OCI-LY3 (cell line): ENCODE results near the gene PLA2G4F.
A peak's percentile ranks its signal among the peaks of the same experiment; 100 is the strongest.

ENCODE experiments used
- H2AFZ ChIP-seq: fragments of 200-600, 300-600 bp; shearing (Covaris generic); 2 replicates; pipeline ENCODE4 v1.6.0; 2014; ENCODE audit warnings: antibody characterized with exemption, low read depth, low read length
- H3K27ac ChIP-seq: fragments of 200-600, 300-600 bp; sonication (generic); 2 replicates; pipeline ENCODE4 v1.5.1; 2014; ENCODE audit warnings: mild to moderate bottlenecking, low read length, moderate library complexity, mixed read lengths
- H3K27me3 ChIP-seq: fragments of 200-600, 300-600 bp; sonication (generic); 2 replicates; pipeline ENCODE4 v1.6.1; 2014; ENCODE audit warnings: low read depth, low read length, mixed read lengths
- H3K36me3 ChIP-seq: fragments of 200-600, 300-600 bp; sonication (generic); replicated peaks from 2 replicates; pipeline ENCODE3; 2014; ENCODE audit warnings: low read depth, low read length, mixed read lengths
- H3K4me1 ChIP-seq: fragments of 300-600, 200-600 bp; sonication (generic); 2 replicates; pipeline ENCODE4 v1.6.1; 2014; ENCODE audit warnings: low read length, mixed read lengths
- H3K4me2 ChIP-seq: fragments of 200-600, 300-600 bp; sonication (generic); 2 replicates; pipeline ENCODE4 v1.6.1; 2014; ENCODE audit warnings: low read length, mixed read lengths
- H3K4me3 ChIP-seq: fragments of 300-600, 200-600 bp; sonication (generic); 2 replicates; pipeline ENCODE4 v1.5.1; 2014; ENCODE audit warnings: antibody characterized with exemption, mild to moderate bottlenecking, low read length, moderate library complexity
- H3K79me2 ChIP-seq: fragments of 300-600, 200-600 bp; shearing (Covaris generic); 2 replicates; pipeline ENCODE4 v1.6.1; 2014; ENCODE audit warnings: mild to moderate bottlenecking, low read length, mixed read lengths
- H3K9ac ChIP-seq: fragments of 300-600, 200-600 bp; shearing (Covaris generic); 2 replicates; pipeline ENCODE4 v1.6.0; 2014; ENCODE audit warnings: mild to moderate bottlenecking, low read length, moderate library complexity
- H3K9me3 ChIP-seq: fragments of 200-600, 300-600 bp; shearing (Covaris generic); 2 replicates; pipeline ENCODE4 v1.6.1; 2014; ENCODE audit warnings: low read length, mixed read lengths; ENCODE audit not compliant: insufficient read depth
- H4K20me1 ChIP-seq: fragments of 200-600, 300-600 bp; sonication (generic); 2 replicates; pipeline ENCODE4 v1.6.1; 2016; ENCODE audit warnings: low read length, mixed read lengths; ENCODE audit not compliant: insufficient read depth
- EZH2phosphoT487 ChIP-seq: fragments of 200-600 bp; shearing (Covaris generic); IDR thresholded peaks from 2 replicates; pipeline ENCODE4 v1.6.1; 2018; ENCODE audit warnings: antibody characterized with exemption, mixed run types, low read depth
- TF ChIP-seq, protein P1 (sequence below): fragments of 200-600, 300-600 bp; sonication (generic); IDR thresholded peaks from 2 replicates; pipeline ENCODE4 v1.5.1; 2014; ENCODE audit warnings: antibody characterized with exemption, low read length, low read depth

PLA2G4F gene

DNA sequence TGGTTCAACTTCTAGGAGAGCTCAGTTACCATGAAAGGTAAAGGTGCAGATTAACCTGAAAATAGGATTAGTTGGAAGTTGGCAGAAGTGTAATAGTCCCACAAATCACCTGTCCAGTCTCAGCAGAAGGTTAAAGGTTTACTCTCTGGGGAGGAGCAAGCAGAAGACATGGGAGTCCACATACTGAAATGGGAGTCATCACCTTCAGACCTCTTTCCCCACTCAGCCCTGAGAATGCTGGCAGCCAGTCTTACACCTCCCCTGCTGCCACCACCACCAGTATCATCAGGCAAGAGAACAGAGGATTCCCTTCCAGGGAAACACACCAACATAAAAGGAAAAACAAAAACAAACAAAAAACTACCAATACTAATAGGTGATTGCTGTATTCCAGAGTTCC is 48.2 kb downstream of the PLA2G4F start:
- Histone ChIP-seq H3K4me3 (no peak overlapping the region), H4K20me1 (no peaks in the 10 kb centered on the region), H3K27ac (no peak overlapping the region), H3K27me3 (peaks cover 12% of the 10 kb centered on the region; the same call in 1 of the 2 replicates), H3K79me2 (no peaks in the 10 kb centered on the region), H3K4me2 (no peak overlapping the region), H2AFZ (no peak overlapping the region), H3K9ac (no peak overlapping the region), H3K4me1 (peaks cover 28% of the 10 kb centered on the region), H3K36me3 (no peaks in the 10 kb centered on the region), H3K9me3 (no peaks in the 10 kb centered on the region)
- TF ChIP-seq, protein P1, sequence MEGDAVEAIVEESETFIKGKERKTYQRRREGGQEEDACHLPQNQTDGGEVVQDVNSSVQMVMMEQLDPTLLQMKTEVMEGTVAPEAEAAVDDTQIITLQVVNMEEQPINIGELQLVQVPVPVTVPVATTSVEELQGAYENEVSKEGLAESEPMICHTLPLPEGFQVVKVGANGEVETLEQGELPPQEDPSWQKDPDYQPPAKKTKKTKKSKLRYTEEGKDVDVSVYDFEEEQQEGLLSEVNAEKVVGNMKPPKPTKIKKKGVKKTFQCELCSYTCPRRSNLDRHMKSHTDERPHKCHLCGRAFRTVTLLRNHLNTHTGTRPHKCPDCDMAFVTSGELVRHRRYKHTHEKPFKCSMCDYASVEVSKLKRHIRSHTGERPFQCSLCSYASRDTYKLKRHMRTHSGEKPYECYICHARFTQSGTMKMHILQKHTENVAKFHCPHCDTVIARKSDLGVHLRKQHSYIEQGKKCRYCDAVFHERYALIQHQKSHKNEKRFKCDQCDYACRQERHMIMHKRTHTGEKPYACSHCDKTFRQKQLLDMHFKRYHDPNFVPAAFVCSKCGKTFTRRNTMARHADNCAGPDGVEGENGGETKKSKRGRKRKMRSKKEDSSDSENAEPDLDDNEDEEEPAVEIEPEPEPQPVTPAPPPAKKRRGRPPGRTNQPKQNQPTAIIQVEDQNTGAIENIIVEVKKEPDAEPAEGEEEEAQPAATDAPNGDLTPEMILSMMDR: no peak
- TF ChIP-seq EZH2phosphoT487: no peak

DNA sequence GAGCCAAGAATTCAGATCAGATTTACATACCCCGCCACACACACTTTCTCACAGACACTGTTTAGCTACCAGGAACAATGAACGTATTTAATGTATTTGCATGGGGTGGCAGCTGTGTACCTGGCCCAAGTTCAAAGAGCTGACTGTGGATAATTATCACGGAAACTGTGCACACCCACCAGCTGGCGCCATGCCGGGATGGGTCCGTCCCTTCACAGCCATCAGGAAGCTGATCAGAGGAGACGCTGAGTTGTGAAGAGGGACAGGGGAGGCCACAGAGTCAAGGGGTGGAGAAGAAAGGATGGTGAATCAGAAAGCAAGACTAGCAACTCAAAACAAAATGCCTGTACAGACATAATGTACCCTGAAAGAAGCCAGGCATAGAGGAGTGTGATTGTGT is 49.0 kb downstream of the PLA2G4F start:
- Histone ChIP-seq H3K27ac (no peak overlapping the region), H3K27me3 (peaks cover 11% of the 10 kb centered on the region; the same call in 1 of the 2 replicates), H3K4me3 (peak overlapping the region; percentile 55), H3K36me3 (no peaks in the 10 kb centered on the region), H3K9ac (no peak overlapping the region), H3K79me2 (no peaks in the 10 kb centered on the region), H3K9me3 (no peaks in the 10 kb centered on the region), H2AFZ (peak overlapping the region; percentile 40), H3K4me2 (peak overlapping the region; percentile 67), H4K20me1 (no peaks in the 10 kb centered on the region), H3K4me1 (peaks cover 28% of the 10 kb centered on the region)
- no peak for TF ChIP-seq EZH2phosphoT487
- TF ChIP-seq, protein P1: no peak

DNA sequence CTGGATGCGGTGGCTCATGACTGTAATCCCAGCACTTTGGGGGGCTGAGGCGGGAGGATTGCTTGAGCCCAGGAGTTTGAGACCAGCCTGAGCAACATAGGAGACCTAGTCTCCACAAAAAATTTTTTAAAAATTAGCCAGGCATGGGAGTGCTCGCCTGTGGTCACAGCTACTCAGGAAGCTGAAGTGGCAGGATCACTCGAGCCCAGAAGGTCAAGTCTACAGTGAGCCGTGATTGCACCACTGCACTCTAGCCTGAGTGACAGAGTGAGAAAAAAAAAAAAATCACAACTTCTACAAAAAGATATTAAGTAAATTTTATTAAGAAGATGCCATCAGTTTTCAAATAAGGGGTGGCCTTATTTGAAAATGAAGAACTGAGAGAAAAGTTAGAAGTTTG is 50.1 kb downstream of the PLA2G4F start:
- TF ChIP-seq, protein P1: no peak
- TF ChIP-seq EZH2phosphoT487: no peak
- no peak overlapping the region for H3K9ac ChIP-seq
- H3K27ac ChIP-seq: no peak overlapping the region
- H3K4me2 ChIP-seq: peak overlapping the region; percentile 49
- H3K79me2 ChIP-seq: no peaks in the 10 kb centered on the region
- no peaks in the 10 kb centered on the region for H4K20me1 ChIP-seq
- no peaks in the 10 kb centered on the region for H3K9me3 ChIP-seq
- peaks cover 28% of the 10 kb centered on the region for H3K4me1 ChIP-seq
- H3K27me3 ChIP-seq: peaks cover 11% of the 10 kb centered on the region; the same call in 1 of the 2 replicates
- H3K36me3 ChIP-seq: no peaks in the 10 kb centered on the region
- H2AFZ ChIP-seq: no peak overlapping the region
- H3K4me3 ChIP-seq: no peak overlapping the region

DNA sequence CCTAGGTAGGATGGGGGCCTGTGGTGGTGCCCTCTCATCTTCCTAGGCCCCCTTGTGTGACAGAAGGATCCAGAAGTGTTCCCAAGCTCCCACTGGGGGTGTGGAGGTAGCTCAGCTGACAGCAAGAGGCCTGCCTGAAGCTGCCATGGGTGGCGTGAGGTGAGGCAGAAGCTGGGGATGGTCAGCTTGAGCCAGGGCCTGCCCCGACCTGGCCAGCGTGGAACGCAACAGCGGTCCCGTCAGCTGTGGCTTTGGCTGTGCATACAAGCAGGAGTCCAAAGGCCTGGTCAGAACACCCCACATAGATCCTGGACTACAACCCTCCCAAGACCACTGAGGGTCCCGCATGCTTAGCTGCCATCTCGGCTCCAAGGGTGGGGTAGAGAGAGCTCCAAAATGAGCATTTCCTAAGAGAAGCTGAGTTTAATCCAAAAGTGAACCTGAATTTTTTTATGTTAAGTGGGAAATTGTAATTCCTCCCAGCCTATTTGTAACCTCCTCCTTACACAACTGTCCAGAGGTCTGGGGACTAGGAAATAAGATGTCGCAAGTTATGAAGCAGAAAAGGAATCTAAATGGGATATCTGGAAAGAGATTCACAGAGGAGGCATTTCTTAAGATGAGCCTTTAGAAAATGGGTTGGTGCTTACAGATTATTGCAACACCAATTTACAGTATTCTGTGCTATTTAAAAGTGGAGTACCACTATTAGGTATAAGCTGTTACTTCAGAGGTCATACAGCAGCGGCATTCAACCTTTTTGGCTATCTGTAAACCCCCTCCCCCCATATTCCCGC is 52.1 kb downstream of the PLA2G4F start:
- Histone ChIP-seq H3K4me1 (peaks cover 28% of the 10 kb centered on the region), H3K79me2 (no peaks in the 10 kb centered on the region), H4K20me1 (no peaks in the 10 kb centered on the region), H3K9me3 (no peaks in the 10 kb centered on the region), H3K27me3 (peaks cover 10% of the 10 kb centered on the region; the same call in 1 of the 2 replicates), H2AFZ (no peak overlapping the region), H3K4me3 (no peak overlapping the region), H3K36me3 (no peaks in the 10 kb centered on the region), H3K9ac (no peak overlapping the region), H3K27ac (no peak overlapping the region), H3K4me2 (no peak overlapping the region)
- TF ChIP-seq, protein P1: no peak
- no peak for TF ChIP-seq EZH2phosphoT487
